ENCODE data around the gene OR10J4.

Gene OR10J4

GRCh38 chr1:159465191-159465603 lies 33.2 kb downstream of the OR10J4 start:
- no peak for TF ChIP-seq CTCF (IDR thresholded peaks at IDR 0.05)

GRCh38 chr1:159468321-159468720 lies 36.3 kb downstream of the OR10J4 start:
- no peak for TF ChIP-seq CTCF (IDR thresholded peaks at IDR 0.05)

- TF ChIP-seq CTCF (IDR thresholded peaks at IDR 0.05): no peak
Observed at GRCh38 chr1:159469921-159470533, 38.0 kb downstream of the OR10J4 start.

- no peak for TF ChIP-seq CTCF (IDR thresholded peaks at IDR 0.05)
Observed at GRCh38 chr1:159473335-159473734, 41.3 kb downstream of the OR10J4 start.

GRCh38 chr1:159474926-159475325 lies 42.9 kb downstream of the OR10J4 start:
- no peak for TF ChIP-seq CTCF (IDR thresholded peaks at IDR 0.05)

All from LNCAP (cell line).